HepG2 (cell line): ENCODE measurements around the gene SYNE1.

Source experiments
- POLR2A ChIP-seq, 2 experiments: IDR thresholded peaks; 2 replicates each; pipeline ENCODE4 v1.6.1; 2011; ENCODE audit warnings: low read depth in 2 of 2, low read length in 2 of 2, mild to moderate bottlenecking in 1 of 2, moderate library complexity in 1 of 2; ENCODE audit not compliant: insufficient read depth in 1 of 2
- SP4 ChIP-seq: sonication (generic); formaldehyde crosslinking; IDR thresholded peaks from 2 replicates; pipeline ENCODE4 v1.8.1; 2023; ENCODE audit warnings: mild to moderate bottlenecking, missing genetic modification reagents

DNA sequence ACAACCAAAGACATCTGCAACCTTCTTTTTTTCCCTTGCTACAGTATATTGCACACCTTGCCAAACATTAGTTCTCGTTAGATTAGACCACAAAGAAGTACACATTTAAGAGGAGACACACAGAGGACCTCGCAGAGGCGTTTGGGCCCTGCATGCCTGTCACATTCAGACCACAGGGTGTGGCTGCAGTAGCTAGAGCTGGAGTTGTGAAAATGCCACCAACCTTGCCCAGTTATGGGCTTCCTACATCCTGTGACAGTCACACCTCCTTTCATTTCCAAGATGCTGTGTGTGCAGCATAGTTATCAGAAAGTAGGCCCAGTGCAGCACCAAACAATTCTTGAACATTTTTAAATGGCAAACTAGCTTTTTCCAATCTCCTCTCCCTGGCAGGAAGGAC, 2.4 kb downstream of the SYNE1 start:
- TF ChIP-seq POLR2A (IDR thresholded peaks at IDR 0.05; ENCODE audit: insufficient read depth in 1 of 2, low read depth in 2 of 2, low read length in 2 of 2) (no peak), SP4 (CRISPR knock-in tag) (no peak)
